H9 (cell line): ENCODE data around the gene ADARB2. TPM values are rescaled to one million over a fixed set of nuclear protein-coding genes. Genes with fewer than 3 reads are reported as not detected.
A peak's percentile ranks its signal among the peaks of the same experiment; 100 is the strongest.

Source experiments
- DNase-seq: peaks from one replicate; pipeline ENCODE4 v3.0.0-alpha.2; 2017
- H2AFZ ChIP-seq: one replicate; pipeline ENCODE4 v1.6.1; 2013; ENCODE audit warnings: mild to moderate bottlenecking, low read length, control low read depth, moderate library complexity
- H2AK5ac ChIP-seq: 2 replicates; pipeline ENCODE4 v1.6.1; 2013; ENCODE audit warnings: low read length, control low read depth, mixed read lengths; ENCODE audit not compliant: insufficient read length
- H2BK120ac ChIP-seq: one replicate; pipeline ENCODE4 v1.6.1; 2013; ENCODE audit warnings: low read depth, mild to moderate bottlenecking, low read length, control low read depth, inconsistent platforms; ENCODE audit not compliant: poor library complexity, severe bottlenecking
- H2BK12ac ChIP-seq: 2 replicates; pipeline ENCODE4 v1.6.1; 2013; ENCODE audit warnings: low read length, control low read depth, mixed read lengths, low read depth; ENCODE audit not compliant: insufficient read length
- H2BK15ac ChIP-seq: 2 replicates; pipeline ENCODE4 v1.6.1; 2013; ENCODE audit warnings: low read depth, low read length, control low read depth
- H2BK20ac ChIP-seq: one replicate; pipeline ENCODE4 v1.6.1; 2013; ENCODE audit warnings: low read depth, mild to moderate bottlenecking, low read length, control low read depth, inconsistent platforms; ENCODE audit not compliant: poor library complexity, severe bottlenecking
- H2BK5ac ChIP-seq: 2 replicates; pipeline ENCODE4 v1.6.1; 2013; ENCODE audit warnings: low read length, control low read depth, mixed read lengths; ENCODE audit not compliant: insufficient read length
- H3K14ac ChIP-seq: 2 replicates; pipeline ENCODE4 v1.6.1; 2013; ENCODE audit warnings: low read length, control low read depth; ENCODE audit not compliant: insufficient read depth
- H3K18ac ChIP-seq: 2 replicates; pipeline ENCODE4 v1.6.1; 2013; ENCODE audit warnings: low read depth, mild to moderate bottlenecking, mixed read lengths, low read length, control low read depth; ENCODE audit not compliant: insufficient read length
- H3K23ac ChIP-seq: 2 replicates; pipeline ENCODE4 v1.6.1; 2013; ENCODE audit warnings: low read length, control low read depth, mixed read lengths, low read depth; ENCODE audit not compliant: insufficient read length
- H3K23me2 ChIP-seq: 2 replicates; pipeline ENCODE4 v1.6.1; 2013; ENCODE audit warnings: low read depth, mild to moderate bottlenecking, mixed read lengths, low read length, control low read depth; ENCODE audit not compliant: insufficient read length, poor library complexity, severe bottlenecking
- H3K27ac ChIP-seq: 2 replicates; pipeline ENCODE4 v1.5.1; 2013; ENCODE audit warnings: low read length, control low read depth, mixed read lengths, low read depth; ENCODE audit not compliant: insufficient read length
- H3K27me3 ChIP-seq: 2 replicates; pipeline ENCODE4 v1.6.1; 2013; ENCODE audit warnings: low read length, control low read depth, inconsistent platforms; ENCODE audit not compliant: insufficient read depth
- H3K4ac ChIP-seq: 2 replicates; pipeline ENCODE4 v1.6.1; 2013; ENCODE audit warnings: low read depth, mild to moderate bottlenecking, control low read depth, inconsistent platforms, low read length, moderate library complexity
- H3K4me1 ChIP-seq: 2 replicates; pipeline ENCODE4 v1.6.1; 2013; ENCODE audit warnings: low read length, control low read depth, inconsistent platforms; ENCODE audit not compliant: insufficient read depth
- H3K4me2 ChIP-seq: 2 replicates; pipeline ENCODE4 v1.6.1; 2013; ENCODE audit warnings: low read length, control low read depth, mixed read lengths; ENCODE audit not compliant: insufficient read length, insufficient read depth
- H3K56ac ChIP-seq: 2 replicates; pipeline ENCODE4 v1.6.1; 2013; ENCODE audit warnings: low read depth, mild to moderate bottlenecking, mixed read lengths, low read length, control low read depth; ENCODE audit not compliant: insufficient read length
- H3K79me1 ChIP-seq: 2 replicates; pipeline ENCODE4 v1.6.1; 2013; ENCODE audit warnings: low read depth, mild to moderate bottlenecking, moderate library complexity, low read length, control low read depth, inconsistent platforms; ENCODE audit not compliant: insufficient read depth, poor library complexity, severe bottlenecking
- H3K79me2 ChIP-seq: 2 replicates; pipeline ENCODE4 v1.6.1; 2013; ENCODE audit warnings: low read length, control low read depth, inconsistent platforms; ENCODE audit not compliant: insufficient read depth
- H3K9ac ChIP-seq: 2 replicates; pipeline ENCODE4 v1.6.1; 2013; ENCODE audit warnings: low read length, control low read depth, mixed read lengths; ENCODE audit not compliant: insufficient read length; ENCODE audit errors: extremely low read depth
- H3K9me3 ChIP-seq: one replicate; pipeline ENCODE4 v1.6.1; 2013; ENCODE audit warnings: low read depth, low read length, inconsistent platforms; ENCODE audit not compliant: control insufficient read depth
- H3T11ph ChIP-seq: one replicate; pipeline ENCODE4 v1.6.1; 2013; ENCODE audit warnings: mild to moderate bottlenecking, low read length, control low read depth, inconsistent platforms
- H4K20me1 ChIP-seq: one replicate; pipeline ENCODE4 v1.6.1; 2013; ENCODE audit not compliant: control insufficient read depth, insufficient read length, insufficient read depth
- H4K5ac ChIP-seq: 2 replicates; pipeline ENCODE4 v1.6.1; 2013; ENCODE audit warnings: low read depth, mild to moderate bottlenecking, mixed read lengths, low read length, control low read depth; ENCODE audit not compliant: insufficient read length
- H4K8ac ChIP-seq: replicated peaks from 2 replicates; pipeline ENCODE4 v1.6.1; 2013; ENCODE audit warnings: low read length, control low read depth, mixed read lengths, low read depth; ENCODE audit not compliant: insufficient read length
- H4K91ac ChIP-seq: 2 replicates; pipeline ENCODE4 v1.6.1; 2013; ENCODE audit warnings: low read depth, mild to moderate bottlenecking, moderate library complexity, mixed read lengths, low read length, control low read depth; ENCODE audit not compliant: insufficient read length
- H3K27ac Mint-ChIP-seq, 3 experiments: 2 replicates in 2 of 3; 3 replicates in 1 of 3; pipeline ENCODE4 v1.8.0; 2020 to 2021; ENCODE audit warnings: mixed read lengths in 3 of 3, mild to moderate bottlenecking in 1 of 3, moderate library complexity in 1 of 3
- H3K27me3 Mint-ChIP-seq: 2 replicates; pipeline ENCODE4 v1.8.0; 2021; ENCODE audit warnings: low read depth, mild to moderate bottlenecking, moderate library complexity, mixed read lengths
- H3K36me3 Mint-ChIP-seq, 3 experiments: 2 replicates in 2 of 3; 3 replicates in 1 of 3; pipeline ENCODE4 v1.8.0; 2020 to 2021; ENCODE audit warnings: low read depth in 3 of 3, mixed read lengths in 3 of 3; ENCODE audit not compliant: insufficient read depth in 1 of 3
- H3K4me1 Mint-ChIP-seq, 2 experiments: 2 replicates each; pipeline ENCODE4 v1.8.0; 2020; ENCODE audit warnings: mixed read lengths in 2 of 2
- H3K4me3 Mint-ChIP-seq, 2 experiments: 2 replicates in 1 of 2; 3 replicates in 1 of 2; pipeline ENCODE4 v1.8.0; 2020 to 2021; ENCODE audit warnings: mild to moderate bottlenecking in 2 of 2, mixed read lengths in 2 of 2, moderate library complexity in 1 of 2
- H3K9me3 Mint-ChIP-seq, 2 experiments: 2 replicates in 1 of 2; 3 replicates in 1 of 2; pipeline ENCODE4 v1.8.0; 2020; ENCODE audit warnings: mild to moderate bottlenecking in 2 of 2, mixed read lengths in 2 of 2, moderate library complexity in 1 of 2
- WGBS: extraction: QIAGEN DNeasy Blood & Tissue Kit; methylation state at CpG from one replicate; pipeline ENCODE4 v1.1.7; 2013; ENCODE audit warnings: missing lambda C conversion rate, low lambda C conversion rate, mixed read lengths; ENCODE audit not compliant: insufficient read length; ENCODE audit errors: extremely low coverage; 5-methylcytosine and 5-hydroxymethylcytosine counted together
- total RNA-seq: library from RNA; stranded (reverse); gene quantifications from 2 replicates; pipeline ENCODE4 v1.2.1, GENCODE V29; 2021
- TF ChIP-seq, protein P1 (sequence below): fragments of 200-600 bp; sonication (generic); conservative IDR thresholded peaks from 3 replicates; pipeline ENCODE4 v1.8.0; 2021; ENCODE audit warnings: antibody characterized with exemption, mild to moderate bottlenecking

Gene ADARB2
- total RNA-seq, 1 experiment from 2014 or later: 0.87 TPM

- no peak overlapping the region for H4K5ac ChIP-seq
- H2BK20ac ChIP-seq: no peak overlapping the region
- no peaks in the 10 kb centered on the region; the same call in 1 of the 2 replicates for H3K79me2 ChIP-seq
- H3K4me1 ChIP-seq: peaks cover 3% of the 10 kb centered on the region
- no peak overlapping the region for H2BK12ac ChIP-seq
- no peak overlapping the region for H2BK120ac ChIP-seq
- H4K91ac ChIP-seq: no peak overlapping the region
- H3K56ac ChIP-seq: no peak overlapping the region
- peak overlapping the region in 1 of 3 experiments; percentile 46; a peak in 2 of 7 replicates for H3K27ac Mint-ChIP-seq
- H3K36me3 Mint-ChIP-seq: no peaks in the 10 kb centered on the region; a peak in 1 of 7 replicates
- H2BK15ac ChIP-seq: no peak overlapping the region
- H3K27me3 Mint-ChIP-seq: peaks cover 12% of the 10 kb centered on the region
- H3K18ac ChIP-seq: no peak overlapping the region
- H3K4ac ChIP-seq: no peak overlapping the region
- no CpG with 5 or more reads among the region's 9 CpGs for whole genome bisulfite sequencing
- no peaks in the 10 kb centered on the region for H3K9me3 ChIP-seq
- H3T11ph ChIP-seq: no peak overlapping the region
- no peaks in the 10 kb centered on the region for H3K79me1 ChIP-seq
- H3K23ac ChIP-seq: no peak overlapping the region
- no peaks in the 10 kb centered on the region for H3K23me2 ChIP-seq
- no peak for DNase-seq
- H3K4me3 Mint-ChIP-seq: no peak overlapping the region
- no peak overlapping the region for H3K27ac ChIP-seq
- H4K20me1 ChIP-seq: no peaks in the 10 kb centered on the region
- no peak overlapping the region for H2AFZ ChIP-seq
- H3K4me1 Mint-ChIP-seq: peaks cover 3 to 9% of the 10 kb centered on the region in 2 experiments
- no peak overlapping the region for H3K14ac ChIP-seq
- H3K9ac ChIP-seq: no peak overlapping the region
- no peak overlapping the region for H2AK5ac ChIP-seq
- no peak overlapping the region for H4K8ac ChIP-seq
- no peak overlapping the region for H3K4me2 ChIP-seq
- no peaks in the 10 kb centered on the region; a peak in 1 of 5 replicates for H3K9me3 Mint-ChIP-seq
- TF ChIP-seq, protein P1, sequence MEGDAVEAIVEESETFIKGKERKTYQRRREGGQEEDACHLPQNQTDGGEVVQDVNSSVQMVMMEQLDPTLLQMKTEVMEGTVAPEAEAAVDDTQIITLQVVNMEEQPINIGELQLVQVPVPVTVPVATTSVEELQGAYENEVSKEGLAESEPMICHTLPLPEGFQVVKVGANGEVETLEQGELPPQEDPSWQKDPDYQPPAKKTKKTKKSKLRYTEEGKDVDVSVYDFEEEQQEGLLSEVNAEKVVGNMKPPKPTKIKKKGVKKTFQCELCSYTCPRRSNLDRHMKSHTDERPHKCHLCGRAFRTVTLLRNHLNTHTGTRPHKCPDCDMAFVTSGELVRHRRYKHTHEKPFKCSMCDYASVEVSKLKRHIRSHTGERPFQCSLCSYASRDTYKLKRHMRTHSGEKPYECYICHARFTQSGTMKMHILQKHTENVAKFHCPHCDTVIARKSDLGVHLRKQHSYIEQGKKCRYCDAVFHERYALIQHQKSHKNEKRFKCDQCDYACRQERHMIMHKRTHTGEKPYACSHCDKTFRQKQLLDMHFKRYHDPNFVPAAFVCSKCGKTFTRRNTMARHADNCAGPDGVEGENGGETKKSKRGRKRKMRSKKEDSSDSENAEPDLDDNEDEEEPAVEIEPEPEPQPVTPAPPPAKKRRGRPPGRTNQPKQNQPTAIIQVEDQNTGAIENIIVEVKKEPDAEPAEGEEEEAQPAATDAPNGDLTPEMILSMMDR: no peak
- no peak overlapping the region for H2BK5ac ChIP-seq
- no peaks in the 10 kb centered on the region; the same call in 1 of the 2 replicates for H3K27me3 ChIP-seq
Observed at GRCh38 chr10:1255118-1255517, 482.2 kb downstream of the ADARB2 start.
